ENCODE data around the gene BTAF1. TPM values are rescaled to one million over a fixed set of nuclear protein-coding genes. Genes with fewer than 3 reads are reported as not detected.
A peak's percentile ranks its signal among the peaks of the same experiment; 100 is the strongest.

Gene BTAF1
- total RNA-seq, 1 experiment from 2014 or later, result 42.5 TPM

DNA sequence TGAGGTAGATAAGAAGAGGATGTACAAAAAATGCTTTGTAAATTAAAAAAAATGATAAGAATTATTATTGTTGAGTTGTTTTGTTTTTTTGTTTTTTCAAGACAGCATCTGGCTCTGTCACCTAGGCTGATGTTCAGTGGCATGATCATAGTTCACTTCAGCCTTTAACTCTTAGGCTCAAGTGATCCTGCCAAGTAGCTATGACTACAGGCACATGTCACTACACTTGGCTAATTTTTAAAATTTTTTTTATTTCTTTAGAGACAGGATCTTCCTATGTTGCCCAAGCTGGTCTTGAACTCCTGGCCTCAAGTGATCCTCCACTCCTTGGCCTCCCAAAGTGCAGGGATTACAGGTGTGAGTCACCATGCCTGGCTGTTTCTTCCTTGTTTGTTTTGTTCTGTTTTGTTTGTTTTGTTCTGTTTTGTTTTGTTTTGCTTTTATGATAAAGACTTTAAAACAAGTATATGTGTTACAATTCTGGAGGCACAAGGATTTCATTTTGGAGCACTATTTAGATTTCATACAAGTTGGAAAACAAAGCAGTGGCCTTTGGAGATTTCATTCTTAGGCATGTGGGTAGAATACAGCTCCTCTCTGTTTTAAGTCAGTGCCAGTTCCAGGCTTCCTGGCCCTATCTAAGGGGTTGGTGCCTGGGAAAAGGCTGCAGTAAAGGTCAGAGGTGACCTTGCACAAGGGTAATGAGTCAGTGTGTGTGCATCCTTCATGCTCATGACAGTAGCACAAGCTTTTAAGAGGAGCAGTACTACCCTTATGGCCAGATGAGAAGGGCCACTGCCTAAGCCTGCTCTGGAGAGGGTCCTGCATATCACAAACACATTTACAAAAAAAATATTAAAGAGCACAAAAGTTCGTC is 32.2 kb upstream of the BTAF1 start:
- Histone ChIP-seq H3K9me2 (ENCODE audit: insufficient read depth) (no peaks in the 10 kb centered on the region), H3K4me2 (ENCODE audit: low read length) (peak overlapping the region; percentile 15; the same call in 1 of the 2 replicates), H3K27ac (ENCODE audit: low read depth, low read length) (no peak overlapping the region), H3K4me3 (replicated peaks in 1 of 2; ENCODE audit: low read depth in 1 of 2, low read length in 2 of 2) (no peak overlapping the region), H3K79me2 (ENCODE audit: insufficient read depth, low read length) (no peaks in the 10 kb centered on the region), H3K9ac (ENCODE audit: low read length) (no peak overlapping the region), H3K4me1 (ENCODE audit: control insufficient read depth in 1 of 2, insufficient read depth in 2 of 2, low read length in 2 of 2) (peaks cover 8 to 9% of the 10 kb centered on the region in 2 experiments; a peak in 3 of 4 replicates), H3K9me3 (ENCODE audit: control insufficient read depth in 1 of 2, insufficient read depth in 1 of 2, low read depth in 1 of 2, low read length in 2 of 2) (no peaks in the 10 kb centered on the region), H4K20me1 (ENCODE audit: insufficient read depth) (no peaks in the 10 kb centered on the region), H2AFZ (ENCODE audit: low read depth, low read length, poor library complexity, severe bottlenecking) (peak overlapping the region; percentile 45), H3K27me3 (ENCODE audit: insufficient read depth, low read length) (no peaks in the 10 kb centered on the region), H3K36me3 (ENCODE audit: control insufficient read depth in 1 of 2, insufficient read depth in 2 of 2, low read length in 2 of 2) (no peaks in the 10 kb centered on the region)
- no TSS peak for BruUV-seq (replicated peaks)
- TF ChIP-seq CEBPB (IDR thresholded peaks at IDR 0.05; ENCODE audit: low read depth) (no peak), POLR2A (IDR thresholded peaks at IDR 0.05; ENCODE audit: borderline replicate concordance, extremely low read depth, insufficient read depth, insufficient read length) (no peak)
- POLR2A ChIA-PET, result no interaction called here
- DNase-seq (ENCODE audit: low read depth, low spot score), result no peak
- CTCF ChIA-PET, result interaction anchor here (1.5 kb wide), 1 partner anchor 17 kb away, joined by 3 read pairs; no protein-coding TSS in a partner anchor
- ATAC-seq, result peak; percentile 52
- intact Hi-C loops (cut with micrococcal nuclease), result no loop called here
- RAD21 ChIA-PET (ENCODE audit: low non-redundant PET in 1 of 2, low total read pairs in 2 of 2, uncharacterized antibody in 2 of 2, unreplicated experiment in 2 of 2), result no interaction called here

DNA sequence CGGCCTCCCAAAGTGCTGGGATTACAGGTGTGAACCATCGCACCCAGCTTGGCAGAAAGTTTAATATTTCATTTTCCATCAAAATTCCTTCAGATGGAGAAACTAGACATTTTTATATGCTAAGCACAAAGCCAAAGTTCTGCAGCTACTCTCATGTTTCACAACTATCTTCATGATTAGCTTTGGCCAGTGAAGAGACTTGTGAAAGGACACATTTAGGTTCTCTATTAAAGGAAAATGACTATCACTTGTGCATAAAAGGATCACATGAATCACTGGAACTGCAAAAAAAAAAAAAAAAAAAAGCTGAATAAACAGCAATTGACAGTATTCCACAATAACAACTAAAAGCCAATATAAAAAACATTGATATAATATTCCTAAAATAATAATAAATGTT is 30.5 kb upstream of the BTAF1 start:
- H3K79me2 ChIP-seq (ENCODE audit: insufficient read depth, low read length), result no peaks in the 10 kb centered on the region
- no peaks in the 10 kb centered on the region for H4K20me1 ChIP-seq (ENCODE audit: insufficient read depth)
- H3K4me2 ChIP-seq (ENCODE audit: low read length), result no peak overlapping the region
- no peak for TF ChIP-seq POLR2A (IDR thresholded peaks at IDR 0.05; ENCODE audit: borderline replicate concordance, extremely low read depth, insufficient read depth, insufficient read length)
- TF ChIP-seq, protein P1, sequence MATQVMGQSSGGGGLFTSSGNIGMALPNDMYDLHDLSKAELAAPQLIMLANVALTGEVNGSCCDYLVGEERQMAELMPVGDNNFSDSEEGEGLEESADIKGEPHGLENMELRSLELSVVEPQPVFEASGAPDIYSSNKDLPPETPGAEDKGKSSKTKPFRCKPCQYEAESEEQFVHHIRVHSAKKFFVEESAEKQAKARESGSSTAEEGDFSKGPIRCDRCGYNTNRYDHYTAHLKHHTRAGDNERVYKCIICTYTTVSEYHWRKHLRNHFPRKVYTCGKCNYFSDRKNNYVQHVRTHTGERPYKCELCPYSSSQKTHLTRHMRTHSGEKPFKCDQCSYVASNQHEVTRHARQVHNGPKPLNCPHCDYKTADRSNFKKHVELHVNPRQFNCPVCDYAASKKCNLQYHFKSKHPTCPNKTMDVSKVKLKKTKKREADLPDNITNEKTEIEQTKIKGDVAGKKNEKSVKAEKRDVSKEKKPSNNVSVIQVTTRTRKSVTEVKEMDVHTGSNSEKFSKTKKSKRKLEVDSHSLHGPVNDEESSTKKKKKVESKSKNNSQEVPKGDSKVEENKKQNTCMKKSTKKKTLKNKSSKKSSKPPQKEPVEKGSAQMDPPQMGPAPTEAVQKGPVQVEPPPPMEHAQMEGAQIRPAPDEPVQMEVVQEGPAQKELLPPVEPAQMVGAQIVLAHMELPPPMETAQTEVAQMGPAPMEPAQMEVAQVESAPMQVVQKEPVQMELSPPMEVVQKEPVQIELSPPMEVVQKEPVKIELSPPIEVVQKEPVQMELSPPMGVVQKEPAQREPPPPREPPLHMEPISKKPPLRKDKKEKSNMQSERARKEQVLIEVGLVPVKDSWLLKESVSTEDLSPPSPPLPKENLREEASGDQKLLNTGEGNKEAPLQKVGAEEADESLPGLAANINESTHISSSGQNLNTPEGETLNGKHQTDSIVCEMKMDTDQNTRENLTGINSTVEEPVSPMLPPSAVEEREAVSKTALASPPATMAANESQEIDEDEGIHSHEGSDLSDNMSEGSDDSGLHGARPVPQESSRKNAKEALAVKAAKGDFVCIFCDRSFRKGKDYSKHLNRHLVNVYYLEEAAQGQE (IDR thresholded peaks at IDR 0.05; ENCODE audit: low read depth), result no peak
- TF ChIP-seq, protein P2, sequence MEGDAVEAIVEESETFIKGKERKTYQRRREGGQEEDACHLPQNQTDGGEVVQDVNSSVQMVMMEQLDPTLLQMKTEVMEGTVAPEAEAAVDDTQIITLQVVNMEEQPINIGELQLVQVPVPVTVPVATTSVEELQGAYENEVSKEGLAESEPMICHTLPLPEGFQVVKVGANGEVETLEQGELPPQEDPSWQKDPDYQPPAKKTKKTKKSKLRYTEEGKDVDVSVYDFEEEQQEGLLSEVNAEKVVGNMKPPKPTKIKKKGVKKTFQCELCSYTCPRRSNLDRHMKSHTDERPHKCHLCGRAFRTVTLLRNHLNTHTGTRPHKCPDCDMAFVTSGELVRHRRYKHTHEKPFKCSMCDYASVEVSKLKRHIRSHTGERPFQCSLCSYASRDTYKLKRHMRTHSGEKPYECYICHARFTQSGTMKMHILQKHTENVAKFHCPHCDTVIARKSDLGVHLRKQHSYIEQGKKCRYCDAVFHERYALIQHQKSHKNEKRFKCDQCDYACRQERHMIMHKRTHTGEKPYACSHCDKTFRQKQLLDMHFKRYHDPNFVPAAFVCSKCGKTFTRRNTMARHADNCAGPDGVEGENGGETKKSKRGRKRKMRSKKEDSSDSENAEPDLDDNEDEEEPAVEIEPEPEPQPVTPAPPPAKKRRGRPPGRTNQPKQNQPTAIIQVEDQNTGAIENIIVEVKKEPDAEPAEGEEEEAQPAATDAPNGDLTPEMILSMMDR (IDR thresholded peaks at IDR 0.05 in 2 of 3, conservative IDR thresholded peaks at IDR 0.05 in 1 of 3; ENCODE audit: borderline replicate concordance in 1 of 3, insufficient read depth in 1 of 3, low read depth in 2 of 3, low read length in 2 of 3), result no peak
- TF ChIP-seq, protein P3, sequence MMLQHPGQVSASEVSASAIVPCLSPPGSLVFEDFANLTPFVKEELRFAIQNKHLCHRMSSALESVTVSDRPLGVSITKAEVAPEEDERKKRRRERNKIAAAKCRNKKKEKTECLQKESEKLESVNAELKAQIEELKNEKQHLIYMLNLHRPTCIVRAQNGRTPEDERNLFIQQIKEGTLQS (IDR thresholded peaks at IDR 0.05), result no peak
- TF ChIP-seq TCF7L2 (IDR thresholded peaks at IDR 0.05; ENCODE audit: borderline replicate concordance, extremely low read depth, insufficient read depth, insufficient read length), result no peak
- TF ChIP-seq YY1 (IDR thresholded peaks at IDR 0.05; ENCODE audit: extremely low read depth, insufficient replicate concordance, low read depth, low read length), result no peak
- no peak for TF ChIP-seq SRF (IDR thresholded peaks at IDR 0.05; ENCODE audit: low read depth)
- POLR2A ChIA-PET, result interaction anchor here (0.6 kb wide), 1 partner anchor 114 kb away, joined by 3 read pairs; no protein-coding TSS in a partner anchor
- no peaks in the 10 kb centered on the region for H3K9me2 ChIP-seq (ENCODE audit: insufficient read depth)
- no peak overlapping the region for H3K9ac ChIP-seq (ENCODE audit: low read length)
- RAD21 ChIA-PET (ENCODE audit: low non-redundant PET in 1 of 2, low total read pairs in 2 of 2, uncharacterized antibody in 2 of 2, unreplicated experiment in 2 of 2), result no interaction called here
- ATAC-seq (no peak), DNase-seq (ENCODE audit: low read depth, low spot score) (no peak)
- no peaks in the 10 kb centered on the region for H3K9me3 ChIP-seq (ENCODE audit: control insufficient read depth in 1 of 2, insufficient read depth in 1 of 2, low read depth in 1 of 2, low read length in 2 of 2)
- no peak overlapping the region for H3K27ac ChIP-seq (ENCODE audit: low read depth, low read length)
- intact Hi-C loops (cut with micrococcal nuclease), result no loop called here
- CTCF ChIA-PET, result no interaction called here
- H3K27me3 ChIP-seq (ENCODE audit: insufficient read depth, low read length), result no peaks in the 10 kb centered on the region
- H3K36me3 ChIP-seq (ENCODE audit: control insufficient read depth in 1 of 2, insufficient read depth in 2 of 2, low read length in 2 of 2), result no peaks in the 10 kb centered on the region
- H2AFZ ChIP-seq (ENCODE audit: low read depth, low read length, poor library complexity, severe bottlenecking), result no peak overlapping the region
- H3K4me1 ChIP-seq (ENCODE audit: control insufficient read depth in 1 of 2, insufficient read depth in 2 of 2, low read length in 2 of 2), result peaks cover 8 to 9% of the 10 kb centered on the region in 2 experiments; a peak in 3 of 4 replicates
- no peak overlapping the region for H3K4me3 ChIP-seq (replicated peaks in 1 of 2; ENCODE audit: low read depth in 1 of 2, low read length in 2 of 2)
- BruUV-seq (replicated peaks), result no TSS peak
